ENCODE results near the gene COTL1.
"Not testable (repeated sequence)": the region's sequence is repeated elsewhere in the genome, so short reads cannot be mapped to it uniquely, and the experiment has no call there.

Gene COTL1

DNA sequence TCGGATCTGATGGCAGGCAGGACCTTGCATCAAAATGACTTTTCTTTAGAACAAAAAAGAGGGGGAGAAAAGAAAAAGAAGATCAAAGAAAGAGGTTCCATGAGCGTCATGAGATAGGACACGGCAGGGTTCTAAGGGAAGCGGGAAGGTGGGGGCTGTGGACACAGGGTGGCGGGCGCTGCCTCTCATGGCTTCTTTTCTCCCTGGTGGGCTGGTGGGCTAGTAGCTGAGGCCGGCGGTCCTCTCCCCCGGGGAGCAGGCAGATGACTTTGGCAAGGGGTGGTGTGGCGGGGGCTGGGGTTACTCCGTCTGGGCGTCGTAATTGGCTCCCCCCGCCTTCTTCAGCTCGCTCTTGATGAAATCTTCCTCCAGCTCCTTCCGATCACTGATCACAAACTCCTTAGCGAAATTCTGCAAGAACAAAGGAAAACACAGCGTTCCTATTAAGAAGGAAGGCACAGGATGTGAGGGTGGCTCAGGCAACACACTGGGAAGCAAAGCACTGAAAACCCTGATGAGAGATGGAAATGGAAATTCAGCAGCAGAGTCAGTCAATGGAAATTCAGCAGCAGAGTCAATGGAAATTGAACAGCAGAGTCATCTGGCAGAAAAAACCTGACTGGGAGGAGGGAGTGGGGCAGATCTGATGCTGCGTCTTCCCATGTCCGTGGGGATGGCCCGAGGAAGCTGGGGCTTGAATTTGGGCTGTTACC is 51.2 kb downstream of the COTL1 start:
- DNase-seq, result no peak

GRCh38 chr16:84565669-84566495 is 52.0 kb downstream of the COTL1 start:
- DNase-seq, result no peak

GRCh38 chr16:84563786-84564420 is 54.0 kb downstream of the COTL1 start:
- no peak for DNase-seq

GRCh38 chr16:84563064-84563715 is 54.7 kb downstream of the COTL1 start:
- DNase-seq, result no peak

GRCh38 chr16:84562174-84562815 is 55.6 kb downstream of the COTL1 start:
- DNase-seq, result no peak

DNA sequence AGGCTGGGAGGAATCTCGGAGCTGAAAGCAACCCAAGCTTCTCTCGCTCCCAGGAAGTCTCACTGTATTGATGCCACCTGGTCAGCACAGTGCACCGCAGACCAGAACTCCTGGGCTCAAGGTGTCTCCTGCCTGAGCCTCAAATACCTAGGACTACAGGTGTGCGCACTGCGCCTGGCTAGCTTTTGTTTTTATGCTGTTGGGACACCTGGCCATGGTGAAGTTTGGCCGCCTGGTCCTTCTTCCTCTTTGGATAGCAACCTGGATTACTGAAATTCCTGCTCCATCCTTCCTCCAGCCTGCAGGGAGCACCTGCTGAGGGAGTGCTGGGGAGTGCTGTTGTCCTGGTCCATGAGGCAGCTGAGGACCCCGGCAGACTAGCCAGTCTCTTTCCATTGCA is 56.6 kb downstream of the COTL1 start:
- no peak for DNase-seq

DNA sequence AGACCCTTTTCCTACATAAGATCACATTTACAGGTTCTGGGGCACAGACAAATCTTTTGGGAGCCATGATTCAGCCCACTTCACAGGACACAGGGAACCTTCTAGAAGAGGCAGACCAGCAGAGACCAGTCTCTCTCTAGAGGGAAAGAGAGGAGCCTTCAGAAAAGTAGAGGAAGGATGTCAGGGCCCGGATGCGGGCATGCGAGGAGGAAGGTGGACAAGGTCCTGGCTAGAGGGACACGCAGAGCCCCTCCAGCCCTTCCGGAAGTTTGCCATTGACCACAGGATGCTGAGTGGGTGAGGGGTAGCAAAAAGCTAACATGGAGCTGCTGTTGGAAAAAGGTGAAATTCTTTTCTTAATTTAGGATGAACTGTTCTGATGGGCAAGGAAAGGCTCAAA is 57.6 kb downstream of the COTL1 start:
- DNase-seq, result no peak

DNA sequence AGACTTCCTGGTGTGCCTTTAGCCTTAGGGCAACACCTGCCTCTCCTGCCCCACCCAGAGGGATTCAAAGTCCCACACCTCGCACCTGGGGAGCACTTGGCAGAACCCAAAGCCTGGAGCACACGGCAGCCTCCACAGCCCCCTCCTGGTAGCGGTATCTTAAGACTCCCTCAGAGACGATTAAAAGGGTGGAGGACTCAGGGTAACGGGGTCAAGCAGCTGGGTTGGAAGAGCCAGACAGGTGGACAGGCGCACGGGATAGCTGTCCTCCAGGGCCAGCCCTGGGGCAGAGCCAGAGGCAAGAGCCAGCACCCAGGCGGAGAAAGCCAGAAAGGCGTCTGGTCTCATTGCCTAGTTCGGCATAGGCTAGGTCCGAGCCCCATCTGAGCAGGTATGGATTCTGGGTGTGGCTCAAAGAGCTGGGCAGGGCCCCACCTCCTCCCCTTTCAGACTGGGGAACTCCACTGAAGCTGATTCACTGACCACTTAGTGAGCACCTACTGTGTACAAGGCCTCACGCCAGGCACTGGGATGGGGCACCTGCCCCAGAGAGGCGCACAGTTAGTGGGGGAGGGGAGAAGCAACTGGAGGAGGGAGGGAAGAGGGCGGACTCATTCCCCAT is 58.5 kb downstream of the COTL1 start:
- DNase-seq, result no peak

DNA sequence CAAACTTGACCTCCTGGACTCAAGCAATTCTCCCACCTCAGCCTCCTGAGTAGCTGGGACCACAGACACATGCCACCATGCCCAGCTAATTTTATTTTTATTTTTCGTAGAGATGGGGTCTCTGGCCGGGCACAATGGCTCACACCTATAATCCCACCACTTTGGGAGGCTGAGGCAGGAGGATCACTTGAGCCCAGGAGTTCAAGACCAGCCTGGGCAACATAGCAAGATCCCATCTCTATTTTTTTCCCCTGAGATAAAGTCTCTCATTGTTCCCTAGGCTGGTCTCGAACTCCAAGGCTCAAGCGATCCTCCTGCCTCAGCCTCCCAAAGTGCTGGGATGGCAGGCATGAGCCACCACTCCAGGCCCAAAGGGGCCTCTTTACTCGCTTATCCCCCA is 59.0 kb downstream of the COTL1 start:
- not testable (repeated sequence) for DNase-seq

DNA sequence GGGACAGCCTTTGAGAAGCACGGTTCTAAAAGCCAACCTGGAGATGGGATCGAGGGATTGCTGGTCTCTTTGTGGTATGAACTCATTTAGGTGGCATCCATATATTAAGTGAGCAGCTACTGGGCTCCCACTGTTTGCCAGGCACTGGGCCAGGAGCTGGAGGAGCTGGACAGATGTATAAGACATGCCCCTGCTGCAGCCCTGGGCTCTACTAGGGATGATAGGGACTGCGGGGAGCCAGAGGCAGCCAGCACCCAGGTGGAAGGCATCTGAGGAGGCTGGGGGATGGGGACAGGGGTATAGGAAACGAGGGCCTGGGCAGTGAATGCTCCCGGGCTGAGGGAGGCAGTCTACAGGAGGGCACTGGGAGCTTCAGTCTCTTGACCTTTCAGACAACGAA is 60.4 kb downstream of the COTL1 start:
- no peak for DNase-seq

DNA sequence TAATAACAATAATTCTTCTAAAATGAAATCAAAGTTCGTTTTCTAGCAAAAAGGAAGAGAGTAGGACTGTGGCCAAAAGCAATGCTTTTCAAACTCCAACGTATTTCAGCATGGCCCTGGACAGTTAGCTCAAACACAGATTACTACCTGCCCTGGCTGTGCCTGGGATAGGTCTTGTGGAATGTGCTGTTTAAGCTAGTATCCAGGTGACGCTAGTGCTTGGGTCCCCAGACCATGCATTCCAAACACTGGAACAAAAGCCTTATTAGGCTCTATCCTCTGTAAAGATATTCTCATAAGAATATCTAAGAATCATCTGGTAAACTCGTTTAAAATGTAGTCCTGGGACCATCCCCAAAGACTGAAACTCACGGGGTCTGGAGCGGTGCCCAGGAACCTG is 60.8 kb downstream of the COTL1 start:
- no peak for DNase-seq

- DNase-seq, result no peak
Measured at GRCh38 chr16:84555418-84556196, 62.3 kb downstream of the COTL1 start.

DNA sequence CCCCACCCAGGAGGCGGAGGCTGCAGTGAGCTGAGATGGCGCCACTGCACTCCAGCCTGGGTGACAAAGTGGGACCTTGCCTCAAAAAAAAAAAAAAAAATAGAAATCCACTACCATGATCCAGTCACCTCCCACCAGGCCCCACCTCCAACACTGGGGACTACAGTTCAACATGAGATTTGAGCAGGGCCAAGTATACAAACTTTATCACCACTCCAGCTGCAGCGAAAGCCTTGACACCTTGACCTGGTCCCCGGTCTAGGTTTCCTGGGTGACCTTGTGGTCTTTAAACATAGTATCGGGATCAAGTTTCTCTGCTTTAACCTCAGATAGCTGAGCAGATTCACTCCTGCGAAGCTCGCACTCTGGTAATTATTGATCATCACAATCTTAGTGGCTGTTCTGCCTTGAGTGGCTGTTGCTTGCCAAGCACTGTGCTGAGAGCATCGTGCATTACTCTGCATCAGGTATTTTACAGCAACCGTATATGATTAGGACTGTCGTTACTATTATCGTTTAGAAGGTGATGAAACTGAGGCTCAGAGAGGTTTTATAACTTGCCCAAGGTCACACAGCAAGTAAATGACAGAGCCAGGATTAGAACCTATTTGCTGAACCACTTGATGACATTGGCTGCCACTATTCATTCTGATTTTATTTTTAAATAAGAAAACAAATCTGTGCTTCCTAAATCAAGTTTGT is 63.1 kb downstream of the COTL1 start:
- no peak for DNase-seq

- no peak for DNase-seq
Measured at GRCh38 chr16:84553873-84554399, 63.9 kb downstream of the COTL1 start.

DNA sequence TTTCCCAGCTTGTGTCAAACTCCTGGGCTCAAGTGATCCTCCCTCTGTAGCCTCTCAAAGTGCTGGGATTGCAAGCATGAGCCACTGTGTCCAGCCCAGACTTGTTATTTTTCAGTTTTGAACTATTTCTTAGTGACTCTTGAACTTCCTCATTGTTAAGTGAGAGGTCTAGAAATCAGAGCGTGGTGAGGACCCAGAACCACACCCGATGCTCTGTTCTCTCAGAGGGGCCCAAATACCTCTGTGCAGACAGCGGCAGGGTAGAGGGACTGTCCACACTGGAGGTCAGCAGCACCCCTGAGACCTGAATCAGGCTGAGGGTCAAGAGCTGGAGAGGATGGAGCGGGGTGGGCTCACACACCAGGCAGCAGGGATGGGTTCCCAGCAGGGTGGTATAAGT is 65.7 kb downstream of the COTL1 start:
- DNase-seq, result no peak

- no peak for DNase-seq
Measured at GRCh38 chr16:84550096-84550495, 67.8 kb downstream of the COTL1 start.

DNA sequence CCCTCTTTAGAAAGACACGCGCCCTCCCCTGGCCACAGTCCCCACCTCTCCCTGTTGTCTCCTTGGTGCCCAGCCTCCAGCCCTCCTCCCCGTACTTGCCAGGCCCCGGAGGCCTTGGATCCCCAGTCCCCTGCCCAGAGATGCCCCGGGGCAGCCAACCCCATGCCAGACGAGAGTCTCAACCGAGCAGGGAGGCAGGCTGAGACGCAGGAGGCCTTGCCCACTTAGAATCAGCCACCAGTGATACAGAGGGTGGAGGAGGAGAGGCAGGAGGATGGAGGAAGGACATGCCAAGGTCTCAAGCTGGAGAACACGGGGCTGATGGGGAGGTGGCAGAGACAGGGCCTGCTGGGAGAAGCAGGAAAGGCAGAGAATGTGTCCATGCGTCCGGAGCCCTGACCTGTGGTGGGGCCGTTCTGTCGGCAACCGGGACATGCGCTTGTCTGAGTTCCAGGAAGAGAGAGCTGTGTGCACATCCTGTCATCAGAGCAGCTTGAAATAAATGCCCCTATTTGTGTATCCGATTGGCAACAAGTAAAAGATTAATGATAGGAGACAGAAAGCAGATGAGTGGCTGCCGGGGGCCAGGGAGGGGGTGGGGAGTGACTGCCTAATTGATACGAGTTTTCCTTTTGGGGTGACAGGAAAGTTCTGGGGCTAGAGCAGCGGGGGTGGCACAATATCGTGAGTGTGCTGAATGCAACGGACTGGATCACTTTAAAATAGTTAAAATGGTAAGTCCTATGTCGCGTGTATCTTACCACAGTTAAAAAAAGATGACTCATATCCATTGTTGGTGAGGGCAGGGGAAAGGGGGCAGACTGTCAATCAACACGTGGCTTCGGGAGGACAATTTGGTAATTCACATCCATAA is 68.7 kb downstream of the COTL1 start:
- DNase-seq, result no peak

GRCh38 chr16:84548508-84548907 is 69.4 kb downstream of the COTL1 start:
- DNase-seq, result no peak

DNA sequence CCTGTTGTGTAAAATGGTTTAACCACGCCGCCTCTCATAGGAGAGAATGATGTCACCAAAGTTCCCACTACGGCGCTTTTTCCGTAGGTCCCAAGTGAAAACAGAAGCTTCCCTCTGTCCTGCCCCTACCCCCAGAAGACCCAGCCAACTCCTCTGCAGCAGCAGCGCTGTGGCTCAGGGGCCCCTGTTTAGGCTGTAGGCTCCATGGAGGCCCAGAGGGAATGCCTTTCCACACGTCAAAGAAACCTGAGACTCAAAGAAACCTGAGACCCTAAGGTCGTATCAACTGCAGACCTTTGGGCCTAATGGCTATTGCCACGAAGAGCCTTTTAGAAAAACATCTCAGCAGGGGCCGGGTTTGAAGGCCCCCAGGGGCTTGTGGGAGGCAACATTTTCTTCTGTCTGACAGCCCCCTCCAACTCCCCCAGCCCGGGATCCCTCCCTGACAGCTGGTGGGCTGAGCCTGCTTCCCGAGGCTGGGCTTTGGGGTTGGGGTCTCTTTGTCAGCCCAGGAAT is 70.3 kb downstream of the COTL1 start:
- DNase-seq, result no peak

All from DMS79 treated with DMSO at 0.1 percent for 48 hours (cell line).